Testis (tissue), 3 donors: ENCODE measurements around the gene FBXW9. TPM values are rescaled to one million over a fixed set of nuclear protein-coding genes. Genes with fewer than 3 reads are reported as not detected.
"Not testable (repeated sequence)": the region's sequence is repeated elsewhere in the genome, so short reads cannot be mapped to it uniquely, and the experiment has no call there.

Experiments used
- DNase-seq: peaks from one replicate; pipeline ENCODE4 v3.0.0-alpha.2; 2019
- H3K27ac ChIP-seq, 2 donors: fragments of 200-600 bp; sonication (generic); one replicate each; pipeline ENCODE4 v1.5.1; 2019
- H3K27me3 ChIP-seq: fragments of 200-600 bp; sonication (generic); one replicate; pipeline ENCODE4 v1.5.1; 2019
- H3K36me3 ChIP-seq: fragments of 200-600 bp; sonication (generic); one replicate; pipeline ENCODE4 v1.5.1; 2017; ENCODE audit warnings: low read depth; ENCODE audit errors: missing control alignments
- H3K4me1 ChIP-seq: fragments of 200-600 bp; sonication (generic); one replicate; pipeline ENCODE4 v1.5.1; 2019
- H3K4me3 ChIP-seq, 2 donors: fragments of 200-600 bp; sonication (generic); one replicate each; pipeline ENCODE4 v1.5.1; 2017 to 2019
- H3K9me3 ChIP-seq: fragments of 200-600 bp; sonication (generic); one replicate; pipeline ENCODE4 v1.5.1; 2017
- POLR2A ChIP-seq: fragments of 450-650 bp; IDR thresholded peaks from one replicate; pipeline ENCODE4 v1.6.1; 2017; ENCODE audit warnings: antibody characterized with exemption, mild to moderate bottlenecking, moderate library complexity
- WGBS, 2 donors: methylation state at CpG; one replicate each; pipeline ENCODE4 v1.1.5; 2018; 5-methylcytosine and 5-hydroxymethylcytosine counted together
- intact Hi-C: fragments of 100-400 bp; cut with DNase I; formaldehyde crosslinking; loops from one replicate; pipeline ENCODE4 v1.15.1; 2023; ENCODE audit warnings: low total_unique reads
- polyA plus RNA-seq: library from polyadenylated mRNA; stranded (reverse); fragments of 350-450 nt; fragmentation: Illumina TruSeq; extraction: RNeasy Lipid Tissue Mini Kit (QIAGEN cat#74804); gene quantifications from one replicate; pipeline ENCODE4 v1.2.3, GENCODE V29; 2014; ENCODE audit warnings: low read depth, low replicate concordance; ENCODE audit not compliant: insufficient read depth
- total RNA-seq, 2 donors: library from RNA; depleted of rRNA; stranded (reverse); fragments of >200 nt; gene quantifications; one replicate each; pipeline ENCODE4 v1.2.3, GENCODE V29; 2016
- TF ChIP-seq, protein P1 (sequence below), 3 experiments: fragments of 450-650 bp in 2 of 3; fragments of 200-600 bp in 1 of 3; sonication (generic) in 1 of 3; IDR thresholded peaks; one replicate each; pipeline ENCODE4 v1.5.1; 2016 to 2019; ENCODE audit warnings: antibody characterized with exemption in 3 of 3, mild to moderate bottlenecking in 2 of 3, moderate library complexity in 1 of 3

FBXW9 gene
- total and polyA plus RNA-seq, 3 donors from 2014 or later, result 20.5 to 27.4 (median 23.3) TPM

DNA sequence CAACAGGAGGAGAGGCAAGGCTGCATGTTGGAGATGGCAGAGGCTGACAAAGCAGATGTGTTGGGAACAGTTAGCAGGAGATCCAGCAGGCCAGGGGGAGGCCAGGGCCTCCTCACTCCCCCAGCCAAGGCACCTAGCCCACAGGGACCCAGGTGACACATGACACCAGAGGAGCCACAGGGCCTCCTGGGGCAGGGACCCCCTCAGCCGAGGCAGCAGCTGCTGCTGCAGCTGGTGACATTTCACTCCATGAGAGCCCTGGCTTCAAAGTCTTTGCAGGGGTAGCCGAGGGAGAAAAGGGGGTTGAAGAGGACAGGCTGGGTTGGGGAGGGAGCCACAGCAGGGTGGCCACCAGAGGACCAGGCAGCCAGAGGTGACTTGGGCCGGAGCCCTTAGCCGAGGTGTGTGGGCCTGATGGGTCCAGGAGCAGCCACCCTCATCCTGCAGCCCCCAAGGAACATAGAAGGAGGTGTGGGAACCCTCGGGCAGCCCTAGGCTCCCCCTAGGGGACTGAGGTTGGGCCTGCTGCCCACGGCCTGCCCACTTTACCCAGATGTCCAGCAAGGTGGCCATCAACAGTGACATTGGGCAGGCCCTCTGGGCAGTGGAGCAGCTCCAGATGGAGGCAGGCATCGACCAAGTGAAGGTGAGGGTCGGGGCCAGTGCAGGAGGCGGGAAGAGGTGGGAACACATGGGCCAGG, 8.8 kb downstream of the FBXW9 start, which contains the start of gene GNG14:
Gene GNG14, plus strand, starts transcription at position 503 of the 701 bp plus-strand sequence. Its CDS starts 51 bp downstream, at position 554.
- H3K9me3 ChIP-seq, result no peaks in the 10 kb centered on the region
- no peaks in the 10 kb centered on the region for H3K36me3 ChIP-seq
- H3K4me3 ChIP-seq, result no peak within 1 kb of the TSS
- TF ChIP-seq, protein P1, sequence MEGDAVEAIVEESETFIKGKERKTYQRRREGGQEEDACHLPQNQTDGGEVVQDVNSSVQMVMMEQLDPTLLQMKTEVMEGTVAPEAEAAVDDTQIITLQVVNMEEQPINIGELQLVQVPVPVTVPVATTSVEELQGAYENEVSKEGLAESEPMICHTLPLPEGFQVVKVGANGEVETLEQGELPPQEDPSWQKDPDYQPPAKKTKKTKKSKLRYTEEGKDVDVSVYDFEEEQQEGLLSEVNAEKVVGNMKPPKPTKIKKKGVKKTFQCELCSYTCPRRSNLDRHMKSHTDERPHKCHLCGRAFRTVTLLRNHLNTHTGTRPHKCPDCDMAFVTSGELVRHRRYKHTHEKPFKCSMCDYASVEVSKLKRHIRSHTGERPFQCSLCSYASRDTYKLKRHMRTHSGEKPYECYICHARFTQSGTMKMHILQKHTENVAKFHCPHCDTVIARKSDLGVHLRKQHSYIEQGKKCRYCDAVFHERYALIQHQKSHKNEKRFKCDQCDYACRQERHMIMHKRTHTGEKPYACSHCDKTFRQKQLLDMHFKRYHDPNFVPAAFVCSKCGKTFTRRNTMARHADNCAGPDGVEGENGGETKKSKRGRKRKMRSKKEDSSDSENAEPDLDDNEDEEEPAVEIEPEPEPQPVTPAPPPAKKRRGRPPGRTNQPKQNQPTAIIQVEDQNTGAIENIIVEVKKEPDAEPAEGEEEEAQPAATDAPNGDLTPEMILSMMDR (IDR thresholded peaks at IDR 0.05), result no peak
- TF ChIP-seq POLR2A, result no peak
- H3K4me1 ChIP-seq, result no peaks in the 10 kb centered on the region
- no peaks in the 10 kb centered on the region for H3K27me3 ChIP-seq
- WGBS, 2 donors, result 85 to 97% methylated on average over 5 to 9 of the region's 9 CpGs
- DNase-seq, result no peak
- intact Hi-C loops, result no loop called here
- no peak within 1 kb of the TSS for H3K27ac ChIP-seq

DNA sequence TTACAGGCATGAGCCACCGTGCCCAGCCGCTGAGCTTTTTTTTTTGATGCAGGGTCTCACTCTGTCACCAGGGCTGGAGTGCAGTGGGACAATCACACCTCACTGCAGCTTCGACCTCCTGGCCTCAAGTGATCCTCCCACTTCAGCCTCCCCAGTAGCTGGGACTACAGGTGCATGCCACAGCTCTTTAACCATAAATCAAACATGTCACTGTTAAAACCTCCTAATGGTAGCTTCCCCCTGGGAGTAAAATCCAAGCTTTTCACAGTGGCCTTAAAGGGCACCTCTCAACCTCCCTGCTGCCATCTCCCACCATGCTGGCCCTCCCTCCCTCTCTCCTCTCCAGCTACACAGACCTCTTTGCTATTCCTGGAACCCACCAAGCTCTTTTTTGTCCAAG, 10.6 kb downstream of the FBXW9 start:
- TF ChIP-seq POLR2A, result no peak
- TF ChIP-seq, protein P1 (IDR thresholded peaks at IDR 0.05), result no peak
- no peak overlapping the region for H3K27ac ChIP-seq
- no peaks in the 10 kb centered on the region for H3K27me3 ChIP-seq
- H3K4me1 ChIP-seq, result peaks cover under 1% of the 10 kb centered on the region
- DNase-seq, result no peak
- no peaks in the 10 kb centered on the region for H3K9me3 ChIP-seq
- no peaks in the 10 kb centered on the region for H3K36me3 ChIP-seq
- H3K4me3 ChIP-seq, result no peak overlapping the region
- 66 to 83% methylated on average over 2 to 3 of the region's 3 CpGs for WGBS, 2 donors
- intact Hi-C loops, result no loop called here

DNA sequence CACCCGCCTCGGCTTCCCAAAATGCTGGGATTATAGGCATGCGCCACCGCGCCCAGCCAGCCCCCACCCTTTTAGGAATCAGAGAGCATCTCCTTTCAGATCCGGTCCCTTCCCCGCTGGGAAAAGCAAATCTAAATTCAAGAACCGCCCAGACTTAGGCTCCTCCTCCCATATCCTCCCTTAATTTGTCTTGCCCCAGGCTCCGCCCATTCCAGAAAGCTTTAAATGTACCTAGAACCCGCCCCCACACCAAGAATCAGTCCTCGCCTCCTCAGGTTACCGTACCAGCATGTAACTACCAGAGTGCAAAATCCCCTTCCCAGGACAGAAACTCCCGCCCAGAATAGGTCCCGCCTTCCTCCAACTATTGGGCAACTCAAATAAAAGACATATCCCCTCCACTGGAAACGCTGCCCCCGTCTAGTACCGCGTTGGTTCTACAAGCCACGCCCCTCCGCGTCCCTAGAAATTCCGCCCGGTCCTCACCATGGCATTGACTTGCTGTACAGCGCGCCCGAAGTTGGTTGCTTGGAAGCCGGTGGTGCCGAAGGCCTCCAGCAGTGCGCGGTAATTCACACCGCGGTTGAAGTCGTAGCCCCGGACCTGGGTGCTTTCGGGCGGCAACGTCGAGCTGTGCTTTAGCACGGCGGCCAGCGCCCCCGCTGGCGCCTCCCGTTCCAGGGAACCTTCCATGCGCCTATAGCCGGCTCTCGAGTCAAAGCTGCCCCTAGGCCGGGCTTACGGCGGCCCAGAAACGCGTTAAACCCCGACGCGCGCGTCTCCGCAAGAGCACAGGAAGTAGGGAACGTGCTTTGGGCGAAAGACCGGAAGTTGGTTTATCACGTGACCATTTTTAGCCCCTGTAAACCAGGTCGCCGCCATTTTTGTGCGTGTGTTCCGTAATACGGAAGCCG, 15.1 kb downstream of the FBXW9 start, which contains the start of gene DHPS:
Gene DHPS, minus strand, starts transcription at position 807 of the 914 bp plus-strand sequence. Its CDS starts 114 bp downstream, at position 693.
- Histone ChIP-seq H3K27me3 (no peaks in the 10 kb centered on the region), H3K4me1 (peaks cover 10% of the 10 kb centered on the region), H3K4me3 (peak within 1 kb of the TSS; percentile 70 to 94), H3K36me3 (no peaks in the 10 kb centered on the region), H3K9me3 (no peaks in the 10 kb centered on the region), H3K27ac (peak within 1 kb of the TSS; percentile 86 to 88)
- intact Hi-C loops, result no loop called here
- 0 to 1% methylated on average over 42 to 63 of the region's 68 CpGs for WGBS, 2 donors
- peak; percentile 98 for DNase-seq
- TF ChIP-seq, protein P1 (IDR thresholded peaks at IDR 0.05), result no peak
- no peak for TF ChIP-seq POLR2A

DNA sequence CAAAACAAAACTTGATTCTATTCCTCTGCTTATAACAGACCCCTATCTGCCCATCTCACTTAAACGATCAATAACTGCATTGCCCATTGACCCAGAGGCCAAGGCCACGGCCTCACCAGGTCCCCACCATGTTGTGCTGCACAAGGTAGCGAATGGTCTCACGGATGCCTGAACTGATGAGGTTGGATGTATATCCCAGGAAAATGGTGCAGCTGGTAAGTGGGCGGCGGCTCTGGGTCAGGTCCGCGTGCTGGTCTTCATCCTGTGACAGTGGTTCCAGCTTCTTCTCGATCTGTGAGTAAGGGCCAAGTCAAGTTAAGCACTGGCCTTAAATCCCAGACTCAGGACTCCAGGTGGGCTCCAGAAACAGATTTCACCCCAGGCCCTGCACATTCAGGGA, 16.4 kb downstream of the FBXW9 start:
- intact Hi-C loops, result no loop called here
- peaks cover 10% of the 10 kb centered on the region for H3K4me1 ChIP-seq
- H3K9me3 ChIP-seq, result no peaks in the 10 kb centered on the region
- no peak for DNase-seq
- TF ChIP-seq, protein P1 (IDR thresholded peaks at IDR 0.05), result no peak
- TF ChIP-seq POLR2A, result no peak
- no peak overlapping the region for H3K27ac ChIP-seq
- WGBS, 2 donors, result 75 to 78% methylated on average over 5 to 9 of the region's 9 CpGs
- H3K4me3 ChIP-seq, result no peak overlapping the region
- H3K36me3 ChIP-seq, result no peaks in the 10 kb centered on the region
- H3K27me3 ChIP-seq, result no peaks in the 10 kb centered on the region

DNA sequence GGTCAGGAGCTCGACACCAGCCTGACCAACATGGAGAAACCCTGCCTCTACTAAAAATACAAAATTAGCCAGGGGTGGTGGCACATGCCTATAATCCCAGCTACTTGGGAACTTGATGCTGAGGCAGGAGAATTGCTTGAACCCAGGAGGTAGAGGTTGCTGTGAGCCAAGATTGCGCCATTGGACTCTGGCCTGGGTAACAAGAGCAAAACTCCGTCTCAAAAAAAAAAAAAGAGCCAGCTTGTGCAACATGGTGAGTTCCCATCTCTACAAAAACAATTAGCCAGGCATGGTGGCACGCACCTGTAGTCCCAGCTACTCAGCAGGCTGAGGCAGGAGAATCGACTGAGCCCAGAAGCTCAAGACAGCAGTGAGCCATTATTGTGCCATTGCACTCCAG, 18.4 kb downstream of the FBXW9 start:
- intact Hi-C loops, H3K36me3 ChIP-seq, DNase-seq, H3K27ac ChIP-seq, H3K27me3 ChIP-seq, H3K4me3 ChIP-seq, H3K9me3 ChIP-seq, H3K4me1 ChIP-seq: not testable (repeated sequence)
- WGBS, 2 donors, result 86 to 94% methylated on average over 4 to 5 of the region's 5 CpGs
